ENCODE data around the gene EGFL6.

Gene EGFL6

DNA sequence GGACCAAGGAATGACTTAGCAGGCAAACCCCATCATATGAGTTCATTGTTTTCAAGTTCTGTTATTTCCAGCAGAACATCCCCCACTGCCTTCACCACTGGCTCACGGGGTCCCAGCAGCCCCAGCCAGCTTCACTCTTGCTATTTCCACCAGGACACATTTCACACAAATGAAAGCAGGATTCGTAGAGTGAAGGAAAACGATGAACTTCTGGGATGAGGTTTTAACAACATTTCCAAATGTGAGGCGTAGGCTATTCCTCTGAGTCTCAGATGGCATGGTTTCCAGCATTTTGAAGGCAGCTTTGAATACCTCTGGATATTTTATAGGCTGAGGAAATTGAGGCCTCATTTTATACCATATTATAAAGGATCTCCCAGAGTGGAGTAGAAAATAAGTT lies 32.9 kb upstream of the EGFL6 start:
- H3K4me3 ChIP-seq (ENCODE audit: low read depth, low read length): no peak overlapping the region
- DNase-seq (ENCODE audit: low read depth): no peak
- TF ChIP-seq, protein P1, sequence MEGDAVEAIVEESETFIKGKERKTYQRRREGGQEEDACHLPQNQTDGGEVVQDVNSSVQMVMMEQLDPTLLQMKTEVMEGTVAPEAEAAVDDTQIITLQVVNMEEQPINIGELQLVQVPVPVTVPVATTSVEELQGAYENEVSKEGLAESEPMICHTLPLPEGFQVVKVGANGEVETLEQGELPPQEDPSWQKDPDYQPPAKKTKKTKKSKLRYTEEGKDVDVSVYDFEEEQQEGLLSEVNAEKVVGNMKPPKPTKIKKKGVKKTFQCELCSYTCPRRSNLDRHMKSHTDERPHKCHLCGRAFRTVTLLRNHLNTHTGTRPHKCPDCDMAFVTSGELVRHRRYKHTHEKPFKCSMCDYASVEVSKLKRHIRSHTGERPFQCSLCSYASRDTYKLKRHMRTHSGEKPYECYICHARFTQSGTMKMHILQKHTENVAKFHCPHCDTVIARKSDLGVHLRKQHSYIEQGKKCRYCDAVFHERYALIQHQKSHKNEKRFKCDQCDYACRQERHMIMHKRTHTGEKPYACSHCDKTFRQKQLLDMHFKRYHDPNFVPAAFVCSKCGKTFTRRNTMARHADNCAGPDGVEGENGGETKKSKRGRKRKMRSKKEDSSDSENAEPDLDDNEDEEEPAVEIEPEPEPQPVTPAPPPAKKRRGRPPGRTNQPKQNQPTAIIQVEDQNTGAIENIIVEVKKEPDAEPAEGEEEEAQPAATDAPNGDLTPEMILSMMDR (IDR thresholded peaks at IDR 0.05; ENCODE audit: control insufficient read depth, extremely low read depth, insufficient read depth): no peak

DNA sequence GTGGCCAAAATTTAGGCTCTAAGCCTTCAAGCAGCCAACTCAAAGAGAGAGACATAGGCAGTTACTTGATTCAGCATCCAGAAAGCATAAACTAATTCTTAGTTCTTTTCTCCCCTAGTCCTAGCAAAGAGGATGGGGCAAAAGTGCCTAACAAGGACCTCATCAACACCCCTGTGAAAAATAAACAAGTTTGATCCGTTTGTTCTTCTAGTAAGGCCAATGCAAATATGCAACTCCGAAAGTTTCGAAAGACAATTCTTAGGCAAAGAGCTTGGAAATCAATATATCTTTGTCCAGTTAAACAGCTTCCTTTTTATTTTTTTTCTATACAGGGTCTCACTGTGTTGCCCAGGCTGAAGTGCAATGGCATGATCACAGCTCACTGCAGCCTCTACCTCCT lies 31.0 kb upstream of the EGFL6 start:
- no peak for DNase-seq (ENCODE audit: low read depth)
- TF ChIP-seq, protein P1 (IDR thresholded peaks at IDR 0.05; ENCODE audit: control insufficient read depth, extremely low read depth, insufficient read depth): no peak
- no peak overlapping the region for H3K4me3 ChIP-seq (ENCODE audit: low read depth, low read length)

GRCh38 chrX:13540602-13541001 lies 28.8 kb upstream of the EGFL6 start:
- TF ChIP-seq, protein P1 (IDR thresholded peaks at IDR 0.05; ENCODE audit: control insufficient read depth, extremely low read depth, insufficient read depth): no peak
- no peak for DNase-seq (ENCODE audit: low read depth)
- H3K4me3 ChIP-seq (ENCODE audit: low read depth, low read length): no peak overlapping the region

- no peak for DNase-seq (ENCODE audit: low read depth)
- TF ChIP-seq, protein P1 (IDR thresholded peaks at IDR 0.05; ENCODE audit: control insufficient read depth, extremely low read depth, insufficient read depth): no peak
Observed at GRCh38 chrX:13545726-13546125, 23.7 kb upstream of the EGFL6 start.

GRCh38 chrX:13547671-13548070 lies 21.7 kb upstream of the EGFL6 start:
- TF ChIP-seq, protein P1 (IDR thresholded peaks at IDR 0.05; ENCODE audit: control insufficient read depth, extremely low read depth, insufficient read depth): no peak

More at GRCh38 chrX:13545726-13546125, 23.7 kb upstream of the EGFL6 start:
- H3K4me3 ChIP-seq (ENCODE audit: low read depth, low read length): no peak overlapping the region

DNA sequence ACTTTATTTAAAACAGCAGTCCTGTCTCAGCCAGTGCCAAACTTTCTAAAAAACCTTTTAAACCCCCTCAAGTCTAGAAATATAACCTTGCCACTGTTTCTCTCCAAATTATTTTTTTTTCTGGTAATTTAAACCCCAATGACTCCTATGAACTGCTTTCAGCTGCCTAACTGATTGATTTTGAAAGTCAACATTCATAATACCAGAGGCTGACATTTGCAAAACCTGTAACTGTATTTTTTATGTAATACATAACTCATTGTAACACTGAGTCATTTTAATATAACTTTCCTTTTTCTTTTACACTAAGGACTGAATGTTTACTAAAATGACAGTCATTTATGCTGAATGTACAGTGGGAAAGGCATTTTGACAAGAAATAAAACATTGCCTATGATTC lies 19.1 kb upstream of the EGFL6 start:
- DNase-seq (ENCODE audit: low read depth): no peak
- H3K4me3 ChIP-seq (ENCODE audit: low read depth, low read length): no peak overlapping the region
- TF ChIP-seq, protein P1 (IDR thresholded peaks at IDR 0.05; ENCODE audit: control insufficient read depth, extremely low read depth, insufficient read depth): no peak

More at GRCh38 chrX:13547671-13548070, 21.7 kb upstream of the EGFL6 start:
- no peak overlapping the region for H3K4me3 ChIP-seq (ENCODE audit: low read depth, low read length)
- no peak for DNase-seq (ENCODE audit: low read depth)

- TF ChIP-seq, protein P1 (IDR thresholded peaks at IDR 0.05; ENCODE audit: control insufficient read depth, extremely low read depth, insufficient read depth): no peak
- no peak for DNase-seq (ENCODE audit: low read depth)
- H3K4me3 ChIP-seq (ENCODE audit: low read depth, low read length): no peak overlapping the region
Observed at GRCh38 chrX:13551610-13552009, 17.8 kb upstream of the EGFL6 start.
